ENCODE results near the gene ARMS2. TPM values are rescaled to one million over a fixed set of nuclear protein-coding genes. Genes with fewer than 3 reads are reported as not detected.

The ARMS2 gene
- total RNA-seq, 1 donor from 2014 or later = not detected

DNA sequence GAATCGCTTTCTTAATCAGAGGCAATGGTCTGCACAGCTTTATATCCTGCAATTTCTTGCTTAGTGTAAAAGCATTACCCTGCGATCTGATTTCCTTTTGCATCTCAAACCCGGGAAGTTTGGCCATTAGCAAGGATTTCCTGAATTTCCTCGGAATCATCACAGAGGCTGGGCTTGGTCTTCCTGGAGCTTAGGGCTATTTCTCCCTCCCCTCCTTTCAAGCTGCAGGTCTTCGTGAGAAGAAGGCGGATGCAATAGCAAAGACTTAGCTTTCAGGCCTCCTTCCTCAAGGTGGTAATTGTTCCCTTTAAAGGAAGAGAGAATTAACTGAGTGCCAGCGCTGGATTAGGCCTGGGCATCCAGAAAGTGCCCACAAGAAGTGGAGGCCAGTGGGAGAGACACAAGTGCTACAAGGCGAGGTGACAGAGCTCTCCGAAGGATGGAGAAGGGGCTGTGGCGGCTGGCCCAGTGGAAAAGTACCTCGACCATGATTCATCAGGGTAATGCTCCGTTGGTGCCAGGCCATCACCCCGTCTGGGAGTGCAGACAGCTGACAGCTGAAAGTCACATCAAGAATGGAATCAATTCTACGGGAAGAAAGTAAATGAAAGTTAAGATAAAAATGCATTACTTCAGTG, 4.0 kb upstream of the ARMS2 start:
- DNase-seq (ENCODE audit: low spot score) = no peak
- ATAC-seq = no peak

GRCh38 chr10:122454071-122454470, 382 bp upstream of the ARMS2 start:
- no peak for ATAC-seq

DNA sequence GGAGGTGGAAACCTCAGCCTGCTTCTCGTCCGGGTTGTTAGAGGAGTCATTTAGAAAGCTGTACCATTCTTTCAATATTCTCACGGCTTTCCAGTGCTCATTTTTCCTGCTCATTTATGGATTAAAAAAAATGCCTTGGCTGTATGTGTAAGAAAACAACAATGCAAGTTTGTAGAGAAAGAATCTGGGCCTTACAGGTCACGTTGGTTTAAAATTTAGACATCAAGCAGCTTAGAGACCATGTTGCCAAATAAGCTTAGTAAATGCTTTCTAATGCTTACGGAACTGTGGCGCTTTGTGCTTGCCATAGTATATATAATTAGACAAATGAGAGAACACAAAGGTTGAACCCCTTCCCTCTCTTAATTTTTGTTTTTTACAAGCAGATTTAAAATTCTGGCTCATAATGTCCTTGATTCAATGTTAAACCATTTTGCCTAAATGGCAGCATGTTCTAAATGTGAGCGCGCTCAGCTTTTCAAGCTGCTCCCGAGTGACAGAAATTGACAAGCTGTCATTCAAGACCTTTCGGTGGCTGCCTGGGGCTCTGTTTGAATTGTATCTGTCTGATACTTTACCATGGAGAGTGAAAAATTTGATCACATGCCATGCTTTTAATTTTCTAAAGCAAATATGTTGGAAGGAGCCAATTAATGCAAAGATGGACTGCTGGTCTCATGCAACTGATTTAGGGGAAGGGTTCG, 1.1 kb downstream of the ARMS2 start:
- ATAC-seq = no peak
- DNase-seq (ENCODE audit: low spot score) = no peak

More at GRCh38 chr10:122454071-122454470, 382 bp upstream of the ARMS2 start:
- no peak for DNase-seq (ENCODE audit: low spot score)

DNA sequence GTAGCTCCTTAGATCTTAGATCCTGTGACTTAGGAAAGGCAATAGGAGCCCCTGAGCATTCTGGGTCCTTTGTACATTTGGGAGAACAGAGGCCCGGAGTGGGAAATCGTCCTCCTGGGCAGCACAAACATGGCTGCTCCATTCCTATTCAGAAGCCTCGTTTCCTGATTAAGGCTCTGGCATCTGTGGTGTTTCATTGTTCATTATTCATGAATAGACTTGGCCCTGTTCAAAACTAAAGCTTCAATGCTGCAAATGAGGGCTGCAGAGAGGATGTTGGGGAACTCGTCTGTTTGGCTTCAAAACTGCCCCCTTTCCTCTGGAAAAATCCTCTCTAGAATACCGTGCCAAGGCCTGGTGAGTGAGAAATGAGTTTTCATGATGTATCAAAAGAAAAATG, 3.5 kb downstream of the ARMS2 start:
- no peak for ATAC-seq
- DNase-seq (ENCODE audit: low spot score) = no peak

DNA sequence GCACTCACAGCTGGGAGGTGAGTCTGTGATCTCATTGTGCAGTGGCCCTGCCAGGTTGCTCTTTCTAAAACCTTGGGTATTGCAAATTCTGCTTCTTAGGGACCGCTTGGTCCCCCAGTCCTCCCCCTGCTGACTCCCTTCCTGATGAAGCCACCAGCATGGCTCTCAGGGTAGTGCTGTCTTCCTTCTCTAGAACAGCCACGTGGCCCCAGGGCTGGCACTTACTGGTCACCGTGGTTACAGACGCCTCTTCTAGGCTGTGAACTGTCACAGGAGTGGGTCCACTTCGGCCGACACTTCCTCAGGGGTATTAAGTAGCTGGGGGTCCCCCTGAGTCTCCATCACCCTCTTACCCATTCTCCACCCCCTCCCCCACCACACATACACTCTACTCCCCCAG, 4.2 kb downstream of the ARMS2 start:
- no peak for ATAC-seq
- no peak for DNase-seq (ENCODE audit: low spot score)

DNA sequence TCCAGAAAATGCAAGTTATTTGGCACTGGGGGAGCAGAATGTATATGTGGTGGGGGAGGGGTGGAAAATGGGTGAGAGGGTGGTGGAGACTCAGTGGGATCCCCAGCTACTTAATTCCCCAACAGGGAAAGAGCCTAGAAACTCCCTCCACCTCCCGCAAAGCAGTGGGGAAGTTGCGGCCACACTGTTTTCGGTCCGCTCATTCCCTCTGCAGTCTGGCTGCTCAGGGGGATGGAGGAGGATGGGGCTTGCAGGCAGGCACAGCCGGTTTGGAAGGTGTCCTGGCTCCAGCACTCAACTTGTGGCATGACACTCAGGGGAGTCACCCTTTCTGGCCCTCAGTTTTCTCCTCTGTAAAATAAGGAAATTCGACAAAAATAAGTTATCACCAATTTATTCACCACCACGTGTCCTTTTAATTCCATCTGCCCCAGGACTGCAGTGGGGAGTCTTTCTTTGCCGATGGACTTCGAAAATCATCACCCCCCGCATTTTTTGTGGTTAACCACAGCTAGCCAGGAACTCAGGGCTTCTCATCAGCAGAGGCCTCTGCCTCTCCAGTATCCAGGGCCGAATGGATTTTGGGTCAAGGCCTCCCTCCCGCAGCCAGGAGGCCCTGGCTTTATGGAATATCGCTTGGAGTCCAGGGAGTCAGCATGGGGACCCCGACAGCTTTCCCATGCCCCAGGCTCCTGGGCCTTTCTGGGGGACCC, 5.3 kb downstream of the ARMS2 start:
- no peak for ATAC-seq
- DNase-seq (ENCODE audit: low spot score) = no peak

GRCh38 chr10:122460891-122461293, 6.4 kb downstream of the ARMS2 start:
- DNase-seq (ENCODE audit: low spot score) = no peak
- no peak for ATAC-seq

GRCh38 chr10:122461367-122461728, 6.9 kb downstream of the ARMS2 start, which contains the start of gene HTRA1:
TSS of gene HTRA1 (plus strand) at chr10:122461553. CDS start at chr10:122461653, 100 bp downstream.
- peak; percentile 80 for ATAC-seq

DNA sequence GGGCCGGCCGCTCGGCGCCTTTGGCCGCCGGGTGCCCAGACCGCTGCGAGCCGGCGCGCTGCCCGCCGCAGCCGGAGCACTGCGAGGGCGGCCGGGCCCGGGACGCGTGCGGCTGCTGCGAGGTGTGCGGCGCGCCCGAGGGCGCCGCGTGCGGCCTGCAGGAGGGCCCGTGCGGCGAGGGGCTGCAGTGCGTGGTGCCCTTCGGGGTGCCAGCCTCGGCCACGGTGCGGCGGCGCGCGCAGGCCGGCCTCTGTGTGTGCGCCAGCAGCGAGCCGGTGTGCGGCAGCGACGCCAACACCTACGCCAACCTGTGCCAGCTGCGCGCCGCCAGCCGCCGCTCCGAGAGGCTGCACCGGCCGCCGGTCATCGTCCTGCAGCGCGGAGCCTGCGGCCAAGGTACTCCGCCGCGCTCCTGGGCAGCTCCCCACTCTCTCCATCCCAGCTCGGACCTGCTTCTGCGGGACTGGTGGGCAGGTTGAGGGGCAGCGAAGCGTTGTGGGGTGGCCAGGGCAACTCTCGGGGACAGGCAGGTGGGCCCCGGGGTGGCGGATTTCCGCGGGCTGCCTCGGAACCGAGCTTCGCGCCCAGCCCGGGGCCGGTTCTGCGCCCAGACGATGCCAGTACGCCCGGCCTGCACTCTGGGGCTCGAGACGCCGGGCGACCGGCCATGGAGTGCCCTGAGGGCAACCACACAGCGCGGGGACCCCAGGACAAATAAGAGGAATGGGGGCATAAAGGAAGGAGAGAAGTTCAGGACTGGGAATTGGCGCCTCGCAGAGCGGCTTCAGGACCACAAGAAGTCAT, 7.5 kb downstream of the ARMS2 start:
- peak; percentile 80 for DNase-seq (ENCODE audit: low spot score)

More at GRCh38 chr10:122461367-122461728, 6.9 kb downstream of the ARMS2 start, which contains the start of gene HTRA1:
- peak; percentile 89 for DNase-seq (ENCODE audit: low spot score)

GRCh38 chr10:122462533-122463465, 8.3 kb downstream of the ARMS2 start:
- peak; percentile 78 for DNase-seq (ENCODE audit: low spot score)
- ATAC-seq = peak; percentile 54

More for the DNA sequence above, 7.5 kb downstream of the ARMS2 start:
- peak; percentile 80 for ATAC-seq

- no peak for DNase-seq (ENCODE audit: low spot score)
- ATAC-seq = no peak
Measured at GRCh38 chr10:122463466-122464249, 9.2 kb downstream of the ARMS2 start.

GRCh38 chr10:122464250-122464510, 9.7 kb downstream of the ARMS2 start:
- no peak for ATAC-seq
- no peak for DNase-seq (ENCODE audit: low spot score)

GRCh38 chr10:122464586-122464985, 10.1 kb downstream of the ARMS2 start:
- DNase-seq (ENCODE audit: low spot score) = no peak
- no peak for ATAC-seq

DNA sequence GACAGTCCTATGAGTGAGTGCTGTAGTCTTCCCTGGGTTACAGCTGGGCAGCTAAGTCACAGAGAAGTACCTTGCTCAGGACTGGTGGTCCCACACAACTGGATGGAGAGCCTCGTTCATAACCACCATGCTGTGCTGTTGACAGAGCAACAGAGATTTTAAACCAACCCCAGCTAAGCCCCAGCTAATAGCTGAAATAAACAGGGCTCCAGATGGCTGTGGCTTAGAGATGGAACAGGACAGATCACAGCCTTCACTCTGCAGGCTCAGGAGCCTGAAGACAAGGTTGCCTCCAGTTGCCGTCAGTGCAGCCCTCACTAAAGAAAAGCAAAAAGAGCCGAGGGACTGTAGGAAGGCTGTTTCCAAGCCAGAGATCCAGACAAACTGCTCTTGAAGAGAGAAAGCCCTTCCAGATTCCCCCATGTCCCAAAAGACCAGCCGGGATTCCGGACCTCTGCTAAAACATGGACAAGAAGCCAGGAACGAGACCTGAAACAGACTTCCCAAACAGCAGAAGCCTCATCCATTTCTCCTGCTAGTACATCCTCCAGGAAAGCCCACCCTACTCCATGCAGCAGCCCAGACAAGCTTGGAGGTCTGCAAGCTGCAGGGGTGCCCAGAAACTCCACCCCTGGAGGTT, 11.1 kb downstream of the ARMS2 start:
- ATAC-seq = no peak

GRCh38 chr10:122466951-122467381, 12.5 kb downstream of the ARMS2 start:
- DNase-seq (ENCODE audit: low spot score) = peak; percentile 14
- ATAC-seq = no peak

More for the DNA sequence above, 11.1 kb downstream of the ARMS2 start:
- no peak for DNase-seq (ENCODE audit: low spot score)

DNA sequence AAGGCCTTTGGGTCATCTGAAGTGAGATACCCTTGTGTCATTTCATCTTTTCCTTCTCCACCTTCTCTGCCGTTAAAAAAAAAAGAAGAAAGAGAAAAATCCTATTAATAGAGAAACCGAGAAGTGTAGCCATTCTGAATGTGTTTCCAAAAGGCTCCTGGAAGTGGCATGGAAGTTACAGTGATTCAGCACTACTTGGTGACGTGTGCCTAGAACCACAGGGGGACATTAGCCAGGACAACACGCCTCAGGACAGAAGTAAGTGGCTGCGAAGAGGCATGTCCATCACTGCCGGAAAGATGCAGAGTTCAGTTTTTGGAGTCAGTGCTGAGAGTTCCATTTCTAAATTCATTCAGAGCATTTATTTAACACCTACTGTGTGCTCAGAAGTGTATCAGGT, 13.2 kb downstream of the ARMS2 start:
- DNase-seq (ENCODE audit: low spot score) (no peak), ATAC-seq (no peak)

GRCh38 chr10:122468307-122468925, 14.0 kb downstream of the ARMS2 start:
- DNase-seq (ENCODE audit: low spot score) (no peak), ATAC-seq (no peak)
